NCI-H345 treated with DMSO at 0.1 percent for 48 hours (cell line): ENCODE results near the gene ADAMTS14.

ENCODE experiments used
- DNase-seq: peaks from one replicate; lab custom pipeline; 2025; ENCODE audit not compliant: unreplicated experiment; lab: John Stamatoyannopoulos, UW

ADAMTS14 gene

DNA sequence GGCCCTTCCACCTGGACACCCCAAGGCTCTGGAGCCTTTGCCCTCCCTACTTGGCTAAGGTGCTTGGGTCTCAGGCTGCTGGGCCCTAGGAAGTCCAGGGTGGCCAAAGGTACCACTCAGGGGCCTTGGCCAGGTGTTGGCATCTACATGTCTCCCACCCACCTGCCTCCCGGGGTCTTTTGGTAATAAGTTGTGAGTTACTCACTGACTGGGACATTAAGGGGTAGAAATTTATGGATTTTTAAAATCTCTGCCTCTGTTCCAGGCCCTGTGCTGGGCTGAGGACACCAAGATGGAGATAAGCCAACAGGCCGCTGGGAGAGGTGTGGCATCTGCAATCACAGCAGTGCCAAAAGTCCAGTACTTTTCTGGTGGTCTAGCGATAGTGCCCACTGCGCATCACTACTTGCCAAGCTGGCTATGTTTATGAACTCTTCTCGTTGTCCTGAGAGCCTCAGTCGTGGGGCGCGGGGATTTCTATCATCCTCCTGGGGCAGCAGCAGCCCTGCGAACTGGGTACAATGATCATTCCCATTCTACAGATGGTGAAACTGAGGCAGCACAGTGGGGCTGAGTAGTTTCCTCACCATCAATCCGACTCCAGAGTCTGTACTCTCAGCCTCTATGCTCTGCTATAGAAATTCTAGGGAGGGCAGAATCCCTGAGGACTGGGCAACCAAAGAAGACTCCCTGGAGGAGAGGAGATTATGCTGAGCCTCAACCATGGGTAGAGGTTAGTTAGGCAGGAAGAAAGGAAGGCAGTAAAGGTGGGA lies 76.7 kb downstream of the ADAMTS14 start:
- no peak for DNase-seq

- DNase-seq = no peak
These were observed 77.5 kb downstream of the ADAMTS14 start for GRCh38 chr10:70749756-70750155.

GRCh38 chr10:70750156-70750703 lies 77.9 kb downstream of the ADAMTS14 start:
- no peak for DNase-seq

- DNase-seq = no peak
These were observed 79.0 kb downstream of the ADAMTS14 start for GRCh38 chr10:70751356-70751755.

DNA sequence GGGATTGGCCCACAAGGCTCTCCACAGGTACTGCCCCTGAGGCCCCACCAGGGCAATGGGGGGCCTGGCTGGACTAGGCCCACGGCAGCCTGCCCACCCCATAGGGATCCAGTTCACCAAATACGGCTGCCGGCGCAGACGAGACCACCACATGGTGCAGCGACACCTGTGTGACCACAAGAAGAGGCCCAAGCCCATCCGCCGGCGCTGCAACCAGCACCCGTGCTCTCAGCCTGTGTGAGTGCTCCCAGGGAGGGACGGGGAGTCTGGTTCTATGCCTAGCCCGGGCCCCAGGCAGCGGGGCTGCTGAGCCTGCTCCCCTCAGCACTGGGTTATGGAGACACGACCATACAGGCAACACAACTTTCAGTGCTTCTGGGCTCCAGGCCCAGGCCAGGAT lies 79.7 kb downstream of the ADAMTS14 start:
- no peak for DNase-seq

GRCh38 chr10:70752571-70752970 lies 80.3 kb downstream of the ADAMTS14 start:
- no peak for DNase-seq

GRCh38 chr10:70753026-70753663 lies 80.8 kb downstream of the ADAMTS14 start:
- no peak for DNase-seq

DNA sequence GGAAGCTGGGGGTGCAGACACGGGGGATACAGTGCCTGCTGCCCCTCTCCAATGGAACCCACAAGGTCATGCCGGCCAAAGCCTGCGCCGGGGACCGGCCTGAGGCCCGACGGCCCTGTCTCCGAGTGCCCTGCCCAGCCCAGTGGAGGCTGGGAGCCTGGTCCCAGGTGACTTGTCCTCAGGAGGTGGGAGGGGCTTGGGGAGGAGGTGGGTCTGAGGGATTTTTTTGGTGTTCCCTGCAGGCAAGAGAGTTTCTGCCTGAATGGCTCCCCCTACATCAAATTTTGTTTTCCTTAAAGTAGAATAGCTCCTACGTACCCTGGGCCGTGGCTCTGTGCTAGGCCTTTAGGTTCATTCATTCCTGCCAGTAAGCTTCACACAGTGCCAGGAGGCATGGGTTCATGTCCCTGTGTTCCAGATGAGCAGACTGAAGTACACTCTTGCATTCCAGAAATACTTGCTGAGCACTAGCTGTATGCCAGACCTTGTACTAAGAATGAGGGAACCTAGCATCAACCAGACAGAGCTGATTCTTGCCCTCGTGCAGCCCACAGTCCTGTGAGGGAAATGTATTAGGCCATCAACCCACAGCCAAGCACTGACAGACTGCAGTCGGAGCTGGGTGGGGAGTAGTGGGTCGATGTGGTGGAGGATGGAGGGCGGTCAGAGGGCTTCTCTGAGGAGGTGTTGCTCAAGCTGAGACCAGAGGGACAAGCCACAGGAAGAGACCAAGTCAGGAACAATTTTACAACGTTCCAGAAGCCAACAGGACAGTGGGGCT lies 81.7 kb downstream of the ADAMTS14 start:
- DNase-seq = no peak

- DNase-seq = no peak
These were observed 84.5 kb downstream of the ADAMTS14 start for GRCh38 chr10:70756700-70757360.

- no peak for DNase-seq
These were observed 85.5 kb downstream of the ADAMTS14 start for GRCh38 chr10:70757856-70758255.

GRCh38 chr10:70758757-70759514 lies 86.6 kb downstream of the ADAMTS14 start:
- peak; percentile 56 for DNase-seq

DNA sequence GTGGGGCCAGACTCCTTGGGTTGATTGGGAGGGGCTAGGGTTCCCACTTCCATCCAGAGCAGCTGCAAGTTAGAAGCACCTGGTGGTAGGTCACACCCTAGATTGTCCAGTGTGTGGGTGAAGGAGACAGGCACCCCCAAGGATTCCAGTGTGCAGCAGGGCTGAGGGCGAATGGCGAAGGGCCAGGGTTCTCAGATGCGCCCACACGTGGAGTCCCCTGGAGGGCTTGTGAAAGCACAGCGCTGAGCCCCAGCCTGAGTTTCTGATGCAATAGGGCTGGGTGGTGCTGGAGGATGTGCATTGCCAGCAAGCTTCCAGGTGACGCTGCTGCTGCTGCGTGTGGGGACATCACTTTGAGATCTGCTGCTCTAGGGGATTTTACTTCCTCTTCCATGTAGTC lies 87.5 kb downstream of the ADAMTS14 start:
- no peak for DNase-seq

DNA sequence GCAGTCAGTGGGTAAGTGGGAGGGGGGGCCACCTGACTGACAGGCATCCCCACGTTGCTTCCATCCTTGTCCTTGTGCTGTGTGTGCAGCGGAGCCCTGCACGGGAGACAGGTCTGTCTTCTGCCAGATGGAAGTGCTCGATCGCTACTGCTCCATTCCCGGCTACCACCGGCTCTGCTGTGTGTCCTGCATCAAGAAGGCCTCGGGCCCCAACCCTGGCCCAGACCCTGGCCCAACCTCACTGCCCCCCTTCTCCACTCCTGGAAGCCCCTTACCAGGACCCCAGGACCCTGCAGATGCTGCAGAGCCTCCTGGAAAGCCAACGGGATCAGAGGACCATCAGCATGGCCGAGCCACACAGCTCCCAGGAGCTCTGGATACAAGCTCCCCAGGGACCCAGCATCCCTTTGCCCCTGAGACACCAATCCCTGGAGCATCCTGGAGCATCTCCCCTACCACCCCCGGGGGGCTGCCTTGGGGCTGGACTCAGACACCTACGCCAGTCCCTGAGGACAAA lies 88.0 kb downstream of the ADAMTS14 start:
- DNase-seq = no peak

DNA sequence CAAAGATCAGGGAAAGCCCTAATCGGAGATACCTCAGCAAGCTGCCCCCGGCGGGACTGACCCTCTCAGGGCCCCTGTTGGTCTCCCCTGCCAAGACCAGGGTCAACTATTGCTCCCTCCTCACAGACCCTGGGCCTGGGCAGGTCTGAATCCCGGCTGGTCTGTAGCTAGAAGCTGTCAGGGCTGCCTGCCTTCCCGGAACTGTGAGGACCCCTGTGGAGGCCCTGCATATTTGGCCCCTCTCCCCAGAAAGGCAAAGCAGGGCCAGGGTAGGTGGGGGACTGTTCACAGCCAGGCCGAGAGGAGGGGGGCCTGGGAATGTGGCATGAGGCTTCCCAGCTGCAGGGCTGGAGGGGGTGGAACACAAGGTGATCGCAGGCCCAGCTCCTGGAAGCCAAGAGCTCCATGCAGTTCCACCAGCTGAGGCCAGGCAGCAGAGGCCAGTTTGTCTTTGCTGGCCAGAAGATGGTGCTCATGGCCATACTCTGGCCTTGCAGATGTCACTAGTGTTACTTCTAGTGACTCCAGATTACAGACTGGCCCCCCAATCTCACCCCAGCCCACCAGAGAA lies 88.8 kb downstream of the ADAMTS14 start:
- DNase-seq = no peak

DNA sequence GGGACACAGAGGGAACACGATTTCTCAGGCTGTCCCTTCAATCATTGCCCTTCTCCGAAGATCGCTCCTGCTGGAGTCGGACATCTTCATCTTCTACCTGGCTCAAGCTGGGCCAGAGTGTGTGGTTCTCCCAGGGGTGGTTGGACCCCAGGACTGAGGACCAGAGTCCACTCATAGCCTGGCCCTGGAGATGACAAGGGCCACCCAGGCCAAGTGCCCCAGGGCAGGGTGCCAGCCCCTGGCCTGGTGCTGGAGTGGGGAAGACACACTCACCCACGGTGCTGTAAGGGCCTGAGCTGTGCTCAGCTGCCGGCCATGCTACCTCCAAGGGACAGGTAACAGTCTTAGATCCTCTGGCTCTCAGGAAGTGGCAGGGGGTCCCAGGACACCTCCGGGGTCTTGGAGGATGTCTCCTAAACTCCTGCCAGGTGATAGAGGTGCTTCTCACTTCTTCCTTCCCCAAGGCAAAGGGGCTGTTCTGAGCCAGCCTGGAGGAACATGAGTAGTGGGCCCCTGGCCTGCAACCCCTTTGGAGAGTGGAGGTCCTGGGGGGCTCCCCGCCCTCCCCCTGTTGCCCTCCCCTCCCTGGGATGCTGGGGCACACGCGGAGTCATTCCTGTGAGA lies 89.5 kb downstream of the ADAMTS14 start:
- DNase-seq = no peak

GRCh38 chr10:70762441-70763175 lies 90.3 kb downstream of the ADAMTS14 start:
- DNase-seq = no peak

GRCh38 chr10:70763567-70763966 lies 91.3 kb downstream of the ADAMTS14 start:
- DNase-seq = no peak

DNA sequence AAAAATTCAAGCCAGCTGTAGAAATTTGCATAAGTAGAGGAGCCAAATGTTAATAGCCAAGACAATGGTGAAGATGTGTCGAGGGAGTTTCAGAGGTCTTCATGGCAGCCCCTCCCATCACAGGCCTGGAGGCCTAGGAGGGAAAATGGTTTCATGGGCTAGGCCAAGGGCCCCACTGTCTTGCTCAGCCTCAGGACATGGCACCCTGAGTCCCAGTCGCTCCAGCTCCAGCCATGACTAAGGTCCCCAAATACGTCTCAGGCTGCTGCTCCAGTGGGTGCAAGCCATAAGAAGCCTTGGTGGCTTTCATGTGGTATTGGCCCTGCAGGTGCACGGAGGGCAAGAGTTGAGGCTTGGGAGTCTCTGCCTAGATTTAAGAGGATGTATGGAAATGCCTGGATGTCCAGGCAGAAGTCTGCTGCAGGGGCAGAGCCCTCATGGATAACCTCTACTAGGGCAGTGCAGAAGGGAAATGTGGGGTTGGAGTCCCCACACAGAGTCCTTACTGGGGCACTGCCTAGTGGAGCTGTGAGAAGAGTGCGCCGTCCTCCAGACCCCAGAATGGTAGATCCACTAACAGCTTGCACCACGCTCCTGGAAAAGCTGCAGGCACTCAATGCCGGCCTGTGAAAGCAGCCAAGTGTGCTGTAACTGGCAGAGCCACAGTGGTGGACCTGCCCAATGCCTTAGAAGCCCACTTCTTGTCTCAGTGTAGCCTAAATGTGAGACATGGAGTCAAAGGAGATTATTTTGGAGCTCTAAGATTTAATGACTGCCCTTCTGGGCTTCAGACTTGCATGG lies 93.7 kb downstream of the ADAMTS14 start:
- no peak for DNase-seq
